Hematopoietic multipotent progenitor cell (in vitro differentiated cells): ENCODE measurements around the gene CYP2A6. TPM values are rescaled to one million over a fixed set of nuclear protein-coding genes. Genes with fewer than 3 reads are reported as not detected.

ENCODE experiments used
- DNase-seq, 3 donors: peaks; one replicate each; pipeline ENCODE4 v3.0.0-alpha.2; 2011 to 2015; ENCODE audit warnings: low read depth in 2 of 3, low spot score in 2 of 3
- total RNA-seq: library from RNA; depleted of rRNA; stranded (reverse); fragments of >200 nt; gene quantifications from one replicate; pipeline ENCODE4 v1.2.3, GENCODE V29; 2012

Gene CYP2A6
- total RNA-seq, 1 donor, result not detected

DNA sequence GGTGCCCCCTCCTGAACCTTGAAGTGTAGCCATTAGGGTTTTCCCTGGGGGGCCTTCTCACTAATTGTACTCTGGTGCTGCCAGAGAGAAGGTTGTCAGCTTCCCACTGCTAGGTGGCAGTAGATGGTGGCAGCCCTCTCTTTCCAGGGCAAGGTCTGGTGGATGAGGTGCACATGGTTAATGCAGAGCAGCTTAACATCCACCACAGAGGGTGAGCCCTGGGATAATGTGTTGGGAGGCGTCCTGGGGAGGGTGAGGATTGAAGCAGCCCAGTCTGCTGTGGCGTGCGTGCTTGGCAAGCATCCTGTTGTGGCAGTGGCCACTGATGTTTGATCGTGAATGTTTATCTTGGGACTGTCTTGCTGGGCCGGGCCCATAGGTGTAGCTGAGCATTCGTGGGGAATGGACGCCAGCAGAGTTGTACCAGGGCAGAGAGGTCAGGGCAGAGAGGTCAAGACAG is 45.4 kb downstream of the CYP2A6 start:
- no peak for DNase-seq

DNA sequence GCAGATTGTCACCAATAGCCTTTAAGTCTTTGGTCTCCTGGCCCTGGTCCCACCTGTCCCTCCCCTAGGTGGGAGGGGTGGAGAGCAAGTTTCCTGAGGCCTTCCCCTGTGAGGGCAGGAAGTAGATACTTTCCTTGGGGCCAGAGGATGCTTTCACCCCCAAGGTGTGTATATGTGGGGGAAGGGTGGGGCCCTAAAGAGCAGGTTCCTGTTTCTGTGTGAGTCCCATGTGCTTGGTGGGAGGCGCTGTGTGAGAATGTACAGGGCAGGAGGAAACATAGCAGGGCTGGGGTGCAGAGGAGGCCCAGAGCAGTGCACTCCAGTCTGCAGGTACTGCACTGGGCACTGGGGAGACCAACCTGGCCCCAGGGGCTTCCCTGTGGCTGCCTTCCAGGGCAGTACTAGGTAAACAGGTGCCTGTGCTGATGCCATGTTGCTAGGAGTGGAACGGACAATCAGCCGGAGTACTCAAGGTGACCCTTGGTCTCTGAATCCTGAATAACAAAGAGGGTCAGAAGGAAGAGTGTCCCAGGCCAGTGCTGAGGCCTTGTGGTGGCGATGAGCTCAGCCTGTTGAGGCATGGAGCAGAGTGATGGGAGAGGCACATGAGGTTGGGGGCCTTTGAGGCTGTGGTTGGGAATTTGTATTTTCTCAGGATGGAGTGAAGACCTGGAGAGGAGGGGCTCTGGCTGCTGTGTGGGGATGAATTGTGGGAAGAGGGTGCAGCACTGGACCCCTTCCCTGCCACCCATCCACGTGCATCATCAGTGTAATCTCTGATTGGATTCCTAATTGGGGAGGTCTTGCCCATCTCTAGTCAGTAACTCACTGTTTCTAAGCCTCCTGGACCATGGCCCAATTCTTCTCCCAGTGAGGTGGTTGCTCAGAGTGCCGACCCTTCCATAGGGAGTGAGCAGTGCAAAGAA is 46.1 kb downstream of the CYP2A6 start:
- peak in 2 of 3 donors; percentile 57 to 64 for DNase-seq

DNA sequence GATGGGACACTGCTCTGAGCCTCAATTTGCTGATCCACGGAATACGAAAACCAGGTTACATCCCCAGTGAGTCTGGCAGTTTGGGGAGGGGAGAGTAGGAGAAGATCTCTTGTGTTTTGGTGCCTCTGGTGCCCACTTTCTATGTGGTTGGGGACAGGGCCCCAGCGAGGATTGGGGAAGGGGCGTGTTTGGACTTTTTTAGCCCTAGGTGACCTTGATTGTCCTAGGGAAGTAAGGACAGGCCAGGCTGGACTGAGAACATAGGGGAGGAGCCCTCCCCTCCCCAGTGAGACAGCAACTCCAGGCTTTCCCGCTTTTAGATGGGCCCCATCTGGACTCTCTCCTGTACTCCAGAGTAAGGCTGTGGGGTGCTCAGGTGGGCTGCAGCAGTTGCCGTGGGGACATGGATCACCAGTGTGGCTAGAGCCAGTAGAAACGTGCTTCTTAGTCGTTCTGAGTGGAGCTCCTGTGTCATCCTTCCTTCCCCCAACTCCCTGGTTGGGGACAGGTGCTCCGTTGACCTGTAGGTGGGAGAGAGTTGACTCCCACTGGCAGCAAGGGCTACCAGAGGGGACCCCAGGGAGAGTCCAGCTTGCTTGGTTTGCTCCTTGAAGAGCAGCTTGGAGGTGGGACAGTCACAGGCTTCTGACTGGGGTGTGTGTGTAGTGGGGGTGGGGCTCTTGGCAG is 46.9 kb downstream of the CYP2A6 start:
- no peak for DNase-seq

DNA sequence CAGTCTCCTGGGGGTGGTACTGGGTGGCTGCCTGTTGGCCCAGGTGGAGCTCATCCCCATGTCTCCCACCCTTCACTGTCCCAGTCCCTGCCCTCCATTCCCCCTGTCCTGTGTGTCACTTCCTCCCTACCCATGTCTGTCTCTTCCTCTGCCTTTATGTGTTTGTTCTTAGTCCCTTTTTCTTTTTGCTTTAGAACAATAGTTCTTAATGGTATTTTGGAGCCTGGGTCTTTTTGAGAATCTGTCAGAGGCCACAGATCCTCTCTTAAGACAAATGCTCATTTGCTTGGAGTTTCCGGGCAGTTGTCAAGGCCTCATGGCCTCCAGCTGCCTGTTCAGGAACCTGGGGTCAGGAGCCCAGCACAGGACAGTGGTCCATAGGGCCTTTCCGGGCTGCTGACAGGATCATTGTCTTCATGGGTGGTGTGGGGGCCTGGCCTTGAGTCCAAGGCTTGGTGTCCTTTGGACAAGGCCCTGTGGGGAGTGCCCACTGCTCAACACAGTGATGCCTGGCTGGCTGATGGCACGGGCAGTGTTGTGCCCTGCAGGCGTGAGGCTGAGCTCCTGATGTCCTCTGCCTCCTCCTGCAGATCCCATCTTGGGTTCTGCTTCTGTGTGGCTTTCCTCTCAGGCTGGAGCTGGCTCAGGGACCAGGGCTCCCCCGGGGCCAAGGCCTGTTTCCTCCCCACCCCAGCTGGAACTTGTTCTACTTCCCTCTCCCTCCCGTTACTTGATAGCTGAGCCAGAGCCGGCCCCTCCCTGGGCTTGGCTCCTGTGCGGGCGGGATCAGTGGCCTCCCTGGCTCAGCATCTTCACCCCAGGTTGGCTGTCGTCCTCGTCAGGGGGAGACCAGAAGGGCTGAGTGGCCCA is 47.7 kb downstream of the CYP2A6 start:
- DNase-seq, result no peak

DNA sequence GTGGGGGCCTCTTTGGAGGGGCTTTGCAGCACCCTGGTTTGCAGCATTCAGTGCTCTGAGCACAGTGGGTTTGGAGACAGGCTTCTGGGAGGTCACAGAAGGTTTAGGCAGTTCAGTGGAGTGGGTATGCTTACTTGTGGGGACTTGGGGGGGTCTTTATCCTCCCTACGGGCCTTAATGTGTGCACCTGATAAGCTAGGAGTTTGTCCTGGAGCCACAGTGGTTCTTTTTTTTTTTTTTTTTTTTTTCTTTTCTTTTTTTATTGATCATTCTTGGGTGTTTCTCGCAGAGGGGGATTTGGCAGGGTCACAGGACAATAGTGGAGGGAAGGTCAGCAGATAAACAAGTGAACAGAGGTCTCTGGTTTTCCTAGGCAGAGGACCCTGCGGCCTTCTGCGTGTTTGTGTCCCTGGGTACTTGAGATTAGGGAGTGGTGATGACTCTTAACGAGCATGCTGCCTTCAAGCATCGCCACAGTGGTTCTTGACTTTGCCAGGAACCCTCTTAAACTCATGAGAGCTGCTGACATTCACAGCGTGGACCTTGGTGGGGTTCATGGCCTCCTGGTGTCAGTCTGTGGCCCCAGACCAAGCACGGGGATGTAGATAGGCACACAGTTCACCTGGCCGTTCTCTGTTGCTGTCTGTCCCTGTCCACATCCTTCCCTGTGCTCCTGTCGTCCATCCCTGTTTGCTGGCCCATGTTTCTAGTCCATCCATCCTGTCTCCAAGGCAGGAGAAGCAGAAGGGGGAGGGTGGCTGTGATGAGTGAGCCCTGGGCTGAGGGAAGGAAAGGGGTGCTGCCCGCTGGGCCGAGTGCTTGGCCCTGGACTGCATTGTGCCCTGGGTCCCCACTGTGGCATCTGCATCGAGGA is 48.6 kb downstream of the CYP2A6 start:
- DNase-seq, result no peak

DNA sequence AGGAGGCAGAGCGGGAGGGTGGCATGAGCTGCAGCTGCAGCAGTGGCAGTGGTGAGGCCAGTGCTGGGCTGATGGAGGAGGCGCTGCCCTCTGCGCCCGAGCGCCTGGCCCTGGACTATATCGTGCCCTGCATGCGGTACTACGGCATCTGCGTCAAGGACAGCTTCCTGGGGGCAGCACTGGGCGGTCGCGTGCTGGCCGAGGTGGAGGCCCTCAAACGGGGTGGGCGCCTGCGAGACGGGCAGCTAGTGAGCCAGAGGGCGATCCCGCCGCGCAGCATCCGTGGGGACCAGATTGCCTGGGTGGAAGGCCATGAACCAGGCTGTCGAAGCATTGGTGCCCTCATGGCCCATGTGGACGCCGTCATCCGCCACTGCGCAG is 49.3 kb downstream of the CYP2A6 start:
- DNase-seq, result no peak

DNA sequence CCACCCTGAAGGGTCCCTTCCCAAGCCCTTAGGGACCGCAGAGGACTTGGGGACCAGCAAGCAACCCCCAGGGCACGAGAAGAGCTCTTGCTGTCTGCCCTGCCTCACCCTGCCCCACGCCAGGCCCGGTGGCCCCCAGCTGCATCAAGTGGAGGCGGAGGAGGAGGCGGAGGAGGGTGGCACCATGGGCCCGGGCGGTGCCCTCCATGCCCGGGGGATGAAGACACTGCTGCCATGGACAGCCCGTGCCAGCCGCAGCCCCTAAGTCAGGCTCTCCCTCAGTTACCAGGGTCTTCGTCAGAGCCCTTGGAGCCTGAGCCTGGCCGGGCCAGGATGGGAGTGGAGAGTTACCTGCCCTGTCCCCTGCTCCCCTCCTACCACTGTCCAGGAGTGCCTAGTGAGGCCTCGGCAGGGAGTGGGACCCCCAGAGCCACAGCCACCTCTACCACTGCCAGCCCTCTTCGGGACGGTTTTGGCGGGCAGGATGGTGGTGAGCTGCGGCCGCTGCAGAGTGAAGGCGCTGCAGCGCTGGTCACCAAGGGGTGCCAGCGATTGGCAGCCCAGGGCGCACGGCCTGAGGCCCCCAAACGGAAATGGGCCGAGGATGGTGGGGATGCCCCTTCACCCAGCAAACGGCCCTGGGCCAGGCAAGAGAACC is 49.8 kb downstream of the CYP2A6 start:
- DNase-seq, result no peak

DNA sequence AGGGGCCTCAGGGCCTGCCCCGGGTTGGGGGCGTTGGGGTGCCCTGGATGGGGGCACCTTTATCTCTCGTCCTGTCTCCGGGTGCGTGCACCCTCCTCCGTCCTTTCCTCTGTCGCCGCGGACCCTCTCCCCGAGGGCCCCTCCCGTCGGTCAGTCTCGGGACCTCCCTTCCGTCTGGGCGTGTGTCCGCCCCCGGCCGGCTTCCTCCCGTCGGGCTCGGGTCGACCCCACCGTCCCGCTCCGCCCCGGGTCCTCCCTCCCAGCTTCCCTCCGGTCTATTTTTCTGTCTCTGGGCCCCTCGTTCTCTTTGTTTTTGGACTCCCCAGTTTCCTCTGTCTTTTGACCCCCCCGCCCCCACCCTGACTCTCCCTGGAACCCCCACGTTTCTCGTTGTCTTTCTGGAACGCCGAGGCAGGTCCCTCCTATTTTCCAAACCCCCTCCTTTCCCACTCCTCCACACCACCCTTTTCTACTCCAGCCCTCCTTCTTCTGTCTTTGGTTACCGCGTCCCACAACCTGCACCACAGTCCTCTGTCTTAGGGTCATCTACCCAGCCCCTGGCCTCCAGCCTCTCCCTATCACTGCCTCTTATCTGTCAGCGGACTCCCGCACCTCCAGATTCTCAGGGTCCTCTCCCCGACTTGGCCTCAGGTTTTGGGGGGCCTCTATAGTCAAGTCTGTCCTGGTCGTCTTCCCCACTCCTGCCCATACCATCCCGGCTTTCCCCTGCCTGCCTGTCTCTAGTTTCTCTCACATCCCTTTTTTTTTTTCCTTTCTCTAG is 50.5 kb downstream of the CYP2A6 start:
- no peak for DNase-seq

DNA sequence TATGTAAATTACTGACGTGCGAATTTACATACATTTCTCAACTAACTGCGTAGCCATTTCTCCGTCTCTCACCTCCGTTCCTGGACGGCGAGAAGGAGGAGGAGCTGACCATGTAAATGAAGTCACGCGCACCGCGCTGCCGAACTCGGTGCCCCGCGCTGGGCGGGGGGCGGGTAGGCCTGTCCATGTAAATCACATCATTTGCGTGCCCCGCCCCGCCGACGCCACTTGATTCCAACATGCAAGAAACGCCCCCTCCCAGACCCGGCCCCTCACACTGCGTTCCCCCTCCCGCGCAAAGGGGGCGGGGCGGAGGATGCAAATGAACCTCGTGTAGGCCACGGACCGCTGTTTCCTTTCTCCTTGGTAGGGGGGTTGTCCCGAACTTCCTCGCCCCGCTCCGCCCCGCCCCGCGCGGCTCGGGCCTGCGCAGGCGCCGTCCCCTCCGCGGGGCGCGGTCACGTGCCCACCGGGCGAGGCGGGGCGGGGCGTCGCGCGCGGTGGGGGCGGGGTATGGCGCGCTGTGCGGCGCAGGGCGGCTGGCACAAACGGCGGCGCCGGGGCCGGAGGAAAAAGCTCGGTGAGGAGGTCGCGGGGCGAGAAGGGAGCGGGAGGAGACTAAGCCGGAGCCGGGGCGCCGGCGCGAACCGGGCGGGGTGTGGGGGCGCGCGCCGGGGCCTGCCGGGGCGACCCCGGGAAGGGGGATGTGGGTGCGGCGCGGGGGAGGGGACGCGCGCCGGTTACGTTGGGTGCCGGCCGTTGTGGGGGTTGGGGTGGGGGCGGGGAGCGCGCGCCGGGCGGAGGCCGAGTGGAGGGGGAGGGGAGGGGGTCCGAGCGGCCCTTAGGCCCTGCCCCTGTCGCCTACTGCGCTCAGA is 51.3 kb downstream of the CYP2A6 start, which contains the start of gene EGLN2:
TSS of gene EGLN2 (plus strand) at position 509 of the 875 bp plus-strand sequence. CDS start 1,382 bp downstream, outside the sequence.
- DNase-seq, result peak; percentile 99 to 100 (median 100)

DNA sequence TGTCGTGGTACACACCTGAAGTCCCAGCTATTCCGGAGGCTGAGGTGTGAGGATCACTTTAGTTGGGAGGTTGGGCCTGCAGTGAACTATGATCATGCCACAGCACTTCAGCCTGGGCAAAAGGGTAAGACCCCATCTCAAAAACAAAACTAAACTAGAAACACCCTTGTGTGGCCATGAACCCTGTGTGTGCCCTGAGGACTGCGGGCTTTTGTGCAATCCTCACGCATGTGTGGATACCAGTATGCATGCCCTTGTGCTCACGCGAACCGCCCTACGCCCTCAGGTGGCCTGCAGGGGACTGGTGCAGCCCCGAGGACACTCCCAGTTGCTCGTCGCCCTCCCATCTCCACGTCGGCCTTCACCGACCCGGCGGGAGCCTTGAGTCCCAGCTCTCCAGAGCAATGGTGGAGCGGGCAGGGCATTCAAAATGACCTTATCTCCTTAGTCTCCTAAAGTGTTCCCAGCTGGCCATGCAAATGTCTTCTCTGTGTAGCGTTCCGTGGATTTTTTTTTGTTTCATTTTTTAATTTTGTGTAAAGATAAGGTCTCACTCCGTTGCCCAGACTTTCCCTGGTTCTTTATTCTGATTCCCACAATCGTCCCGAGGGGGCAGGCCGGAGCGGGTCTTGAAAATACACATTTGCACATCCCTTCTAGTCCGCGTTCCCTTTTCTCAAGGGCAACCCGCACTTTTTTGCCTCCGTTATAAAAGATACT is 52.1 kb downstream of the CYP2A6 start:
- DNase-seq, result peak in 2 of 3 donors; percentile 86 to 87

DNA sequence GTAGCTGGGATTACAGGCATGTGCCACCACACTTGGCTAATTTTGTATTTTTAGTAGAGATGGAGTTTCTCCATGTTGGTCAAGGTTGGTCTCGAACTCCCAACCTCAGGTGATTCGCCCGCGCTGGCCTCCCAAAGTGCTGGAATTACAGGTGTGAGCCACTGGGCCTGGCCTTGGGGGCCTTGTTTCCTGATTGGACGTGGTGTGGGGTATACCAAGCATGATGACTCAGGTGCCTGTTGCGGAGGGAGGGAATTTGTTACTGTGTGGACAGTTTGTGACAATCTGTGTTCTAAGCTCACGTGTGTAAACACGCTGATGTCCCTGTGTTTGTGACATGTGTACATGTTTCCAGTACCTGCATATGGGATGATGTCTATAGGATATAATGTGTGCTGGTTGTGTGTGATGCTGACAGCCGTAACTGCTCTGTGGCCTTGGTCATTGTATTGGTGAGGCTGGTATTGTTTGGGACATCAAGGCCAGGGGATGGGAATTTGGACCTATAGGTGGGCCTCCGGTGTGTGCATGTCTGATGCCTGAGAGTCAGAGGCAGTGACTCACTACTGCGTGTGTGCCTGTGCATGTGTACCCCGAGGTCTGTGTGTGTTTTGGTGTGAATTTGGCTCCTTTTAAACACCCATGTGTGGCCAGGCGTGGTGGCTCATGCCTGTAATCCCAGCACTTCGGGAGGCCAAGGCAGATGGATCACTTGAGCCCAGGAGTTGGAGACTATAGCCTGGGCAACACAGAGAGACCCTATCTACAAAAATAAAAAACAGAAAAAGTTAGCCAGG is 52.9 kb downstream of the CYP2A6 start:
- DNase-seq, result no peak

Other genes starting within 250 kb of the CYP2A6 start
- gene LTBP4, start 249.1 kb downstream of the CYP2A6 start, total RNA-seq, result 103 TPM
- gene NUMBL, start 159.8 kb downstream of the CYP2A6 start, total RNA-seq, result 18.3 TPM
- gene COQ8B, start 133.6 kb downstream of the CYP2A6 start, total RNA-seq, result 73.8 TPM
- 9.2 TPM for gene ITPKC, start 133.3 kb downstream of the CYP2A6 start, total RNA-seq
- 3.8 TPM for gene ACTMAP, start 100.0 kb downstream of the CYP2A6 start, total RNA-seq
- gene SNRPA, start 99.2 kb downstream of the CYP2A6 start, total RNA-seq, result 77.3 TPM
- gene MIA, start 74.9 kb downstream of the CYP2A6 start, total RNA-seq, result not detected
- 28.8 TPM for gene RAB4B, start 72.2 kb downstream of the CYP2A6 start, total RNA-seq
- gene EGLN2, start 51.3 kb downstream of the CYP2A6 start, total RNA-seq, result 146 TPM
- not detected for gene CYP2A7, start 31.8 kb upstream of the CYP2A6 start, total RNA-seq
- not detected for gene CYP2B6, start 140.8 kb upstream of the CYP2A6 start, total RNA-seq
- gene CYP2A13, start 238.0 kb upstream of the CYP2A6 start, total RNA-seq, result not detected